ENCODE measurements around the gene RAB40B.

DNA sequence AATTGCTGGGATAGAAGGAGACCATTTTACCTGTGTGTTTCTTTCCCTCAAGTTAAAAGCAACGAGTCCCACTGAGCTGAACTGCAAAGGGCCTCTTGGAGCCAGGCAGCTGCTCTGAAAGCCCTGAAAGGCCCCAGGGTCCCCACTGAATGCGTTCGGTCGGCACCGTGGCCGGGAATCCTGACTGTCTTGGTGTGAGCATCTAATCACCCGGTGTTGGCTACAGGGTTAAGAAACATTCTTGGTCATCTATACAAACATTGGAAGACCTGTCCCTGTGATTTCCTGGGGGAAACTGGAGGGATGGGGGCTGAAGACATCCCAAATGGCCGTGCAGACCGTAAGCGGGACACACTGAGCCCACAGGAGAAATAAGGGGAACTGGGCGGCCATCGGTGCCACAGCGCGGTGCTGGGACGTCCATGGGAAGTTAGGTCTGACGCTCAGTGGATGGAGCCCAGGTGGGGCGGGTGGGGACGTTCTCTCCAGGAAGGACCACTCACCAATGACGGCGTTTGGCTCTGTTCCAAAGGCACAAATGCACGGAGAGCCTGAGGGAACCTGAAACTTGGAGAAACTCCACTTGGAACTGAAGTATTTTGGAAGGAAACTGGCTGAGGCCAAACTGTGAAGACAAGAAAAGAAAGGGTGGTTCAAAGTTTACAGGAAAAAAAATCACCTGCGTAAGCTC is 82.3 kb downstream of the RAB40B start:
- no peak for TF ChIP-seq CTCF (conservative IDR thresholded peaks at IDR 0.05; ENCODE audit: low read depth, low read length)
- no peak for TF ChIP-seq EZH2 (IDR thresholded peaks at IDR 0.05; ENCODE audit: low read length, unreplicated experiment)
